Lung (tissue), 12 donors: ENCODE results near the gene PCDHGB7. TPM values are rescaled to one million over a fixed set of nuclear protein-coding genes. Genes with fewer than 3 reads are reported as not detected.

Source experiments
- ATAC-seq: fragments of 200-7000 bp; cut with Tn5 transposase; one replicate; pipeline ENCODE4 v1.9.1; 2020; ENCODE audit warnings: moderate number of reproducible peaks; ENCODE audit not compliant: insufficient read depth, low FRiP score
- DNase-seq, 3 donors: peaks; one replicate each; pipeline ENCODE4 v3.0.0-alpha.2; 2013 to 2017
- H3K27ac ChIP-seq, 2 donors: one replicate each; pipeline ENCODE4 v1.5.1; 2013; ENCODE audit warnings: mild to moderate bottlenecking in 2 of 2, moderate library complexity in 2 of 2, control low read depth in 1 of 2, inconsistent platforms in 1 of 2, low read depth in 1 of 2, low read length in 1 of 2
- H3K27me3 ChIP-seq, 3 donors: one replicate each; pipeline ENCODE4 v1.5.1; 2013; ENCODE audit warnings: low read length in 2 of 3; ENCODE audit not compliant: control insufficient read depth in 3 of 3, insufficient read depth in 3 of 3
- H3K36me3 ChIP-seq, 4 donors: one replicate each; pipeline ENCODE4 v1.5.1; 2013; ENCODE audit warnings: low read length in 4 of 4, mild to moderate bottlenecking in 1 of 4, moderate library complexity in 1 of 4; ENCODE audit not compliant: control insufficient read depth in 4 of 4, insufficient read depth in 4 of 4
- H3K4me1 ChIP-seq, 5 donors: one replicate each; pipeline ENCODE4 v1.5.1; 2013; ENCODE audit warnings: low read length in 5 of 5, mild to moderate bottlenecking in 2 of 5, moderate library complexity in 1 of 5; ENCODE audit not compliant: control insufficient read depth in 5 of 5, insufficient read depth in 5 of 5
- H3K4me3 ChIP-seq: one replicate; pipeline ENCODE4 v1.5.1; 2013; ENCODE audit warnings: mild to moderate bottlenecking, control low read depth, moderate library complexity
- H3K9ac ChIP-seq, 2 donors: one replicate each; pipeline ENCODE4 v1.5.1; 2013; ENCODE audit warnings: low read length in 2 of 2, control low read depth in 1 of 2; ENCODE audit not compliant: insufficient read depth in 1 of 2
- H3K9me3 ChIP-seq, 4 donors: one replicate each; pipeline ENCODE4 v1.5.1; 2013; ENCODE audit warnings: low read length in 3 of 4, mild to moderate bottlenecking in 1 of 4, moderate library complexity in 1 of 4; ENCODE audit not compliant: control insufficient read depth in 4 of 4, insufficient read depth in 3 of 4
- CTCF ChIP-seq: IDR thresholded peaks from 2 replicates; pipeline ENCODE4 v1.5.1; 2012; ENCODE audit warnings: mild to moderate bottlenecking; ENCODE audit errors: control extremely low read depth, extremely low read depth
- WGBS, 2 donors: extraction: QIAGEN DNeasy Blood & Tissue Kit; methylation state at CpG; one replicate each; pipeline ENCODE4 v1.1.7; 2013; 5-methylcytosine and 5-hydroxymethylcytosine counted together
- polyA plus RNA-seq, 2 donors: library from polyadenylated mRNA; stranded (reverse); fragments of 200-250 nt; gene quantifications; one replicate each; pipeline ENCODE4 v1.2.1, GENCODE V29; 2013
- total RNA-seq, 2 donors: library from RNA; depleted of rRNA in 1 of 2; stranded (reverse); fragments of >200 nt in 1 of 2; gene quantifications; one replicate each; pipeline ENCODE4 v1.2.1, GENCODE V29; 2014 to 2021
- donor health status: control.
- donor health status: control.
- donor health status: Bipolar disorder and iron deficiency.
- donor health status: healthy.
- donor health status: DM: yes; HTN: yes; CAD: no.

Gene PCDHGB7
- total and polyA plus RNA-seq, 4 donors, result 1.6 to 18.1 (median 10.6) TPM

GRCh38 chr5:141422742-141423291, 5.3 kb downstream of the PCDHGB7 start:
- Histone ChIP-seq H3K36me3 (peaks cover 0 to 50% (median under 1%) of the 10 kb centered on the region in 4 donors), H3K27me3 (peaks cover 0 to 4% (median 0%) of the 10 kb centered on the region in 3 donors), H3K9me3 (peaks cover 5 to 59% (median 44%) of the 10 kb centered on the region in 4 donors), H3K4me3 (no peak overlapping the region), H3K4me1 (peaks cover 0 to 3% (median 0%) of the 10 kb centered on the region in 5 donors), H3K9ac (no peak overlapping the region), H3K27ac (no peak overlapping the region)
- no peak for DNase-seq
- WGBS, 2 donors, result 20 to 27% methylated on average over 40 to 42 of the region's 42 CpGs
- TF ChIP-seq CTCF, result no peak
- no peak for ATAC-seq

- peaks cover 3 to 56% (median 29%) of the 10 kb centered on the region in 4 donors for H3K9me3 ChIP-seq
- H3K27ac ChIP-seq, result no peak overlapping the region
- H3K27me3 ChIP-seq, result no peaks in the 10 kb centered on the region
- peaks cover 0 to 37% (median under 1%) of the 10 kb centered on the region in 4 donors for H3K36me3 ChIP-seq
- peaks cover 0 to 5% (median 0%) of the 10 kb centered on the region in 5 donors for H3K4me1 ChIP-seq
- DNase-seq, result no peak
- TF ChIP-seq CTCF, result no peak
- 49 to 53% methylated on average over 53 of the region's 53 CpGs for WGBS, 2 donors
- ATAC-seq, result no peak
- no peak overlapping the region for H3K4me3 ChIP-seq
- no peak overlapping the region for H3K9ac ChIP-seq
These were observed 10.4 kb downstream of the PCDHGB7 start for GRCh38 chr5:141427783-141428426.

- peak; percentile 29 for TF ChIP-seq CTCF
- ATAC-seq (no peak), DNase-seq (peak; percentile 53 to 67 (median 64))
- H3K36me3 ChIP-seq, result peaks cover 0 to 36% (median 0%) of the 10 kb centered on the region in 4 donors
- no peak within 1 kb of the TSS for H3K9ac ChIP-seq
- H3K27me3 ChIP-seq, result no peaks in the 10 kb centered on the region
- WGBS, 2 donors, result 11 to 13% methylated on average over 33 of the region's 33 CpGs
- H3K27ac ChIP-seq, result no peak within 1 kb of the TSS
- peaks cover 0 to 58% (median 26%) of the 10 kb centered on the region in 4 donors for H3K9me3 ChIP-seq
- H3K4me3 ChIP-seq, result no peak within 1 kb of the TSS
- peaks cover 0 to 5% (median 0%) of the 10 kb centered on the region in 5 donors for H3K4me1 ChIP-seq
These were observed 13.0 kb downstream of the PCDHGB7 start, which contains the start of gene PCDHGA12 for GRCh38 chr5:141430332-141431113. Gene PCDHGA12 (plus strand): TSS chr5:141430507. CDS start chr5:141430760, 253 bp downstream.
